Measurements from ENCODE around the gene TMEM203. TPM values are rescaled to one million over a fixed set of nuclear protein-coding genes. Genes with fewer than 3 reads are reported as not detected.

TMEM203 gene
- total RNA-seq, 4 donors from 2014 or later, result 18.9 to 42.1 (median 28.7) TPM

DNA sequence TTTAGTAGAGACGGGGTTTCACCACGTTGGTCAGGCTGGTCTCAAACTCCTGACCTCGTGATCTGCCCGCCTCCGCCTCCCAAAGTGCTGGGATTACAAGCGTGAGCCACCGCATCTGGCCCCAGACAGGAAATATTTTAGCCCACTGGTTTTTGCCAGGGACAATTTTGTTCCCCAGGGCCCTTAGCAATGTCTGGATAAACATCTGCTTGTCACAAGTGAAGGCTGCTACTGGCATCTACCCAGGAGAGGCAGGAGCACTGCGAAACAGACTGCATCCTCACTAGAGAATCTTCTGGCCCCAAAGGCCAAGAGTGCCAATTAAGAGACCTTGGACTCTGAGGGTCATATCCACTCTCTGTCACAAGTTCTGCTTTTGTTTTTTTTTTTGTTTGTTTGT, 2.5 kb downstream of the TMEM203 start:
- peaks cover 40 to 70% (median 61%) of the 10 kb centered on the region in 4 donors for H3K4me1 ChIP-seq
- no peak for DNase-seq

DNA sequence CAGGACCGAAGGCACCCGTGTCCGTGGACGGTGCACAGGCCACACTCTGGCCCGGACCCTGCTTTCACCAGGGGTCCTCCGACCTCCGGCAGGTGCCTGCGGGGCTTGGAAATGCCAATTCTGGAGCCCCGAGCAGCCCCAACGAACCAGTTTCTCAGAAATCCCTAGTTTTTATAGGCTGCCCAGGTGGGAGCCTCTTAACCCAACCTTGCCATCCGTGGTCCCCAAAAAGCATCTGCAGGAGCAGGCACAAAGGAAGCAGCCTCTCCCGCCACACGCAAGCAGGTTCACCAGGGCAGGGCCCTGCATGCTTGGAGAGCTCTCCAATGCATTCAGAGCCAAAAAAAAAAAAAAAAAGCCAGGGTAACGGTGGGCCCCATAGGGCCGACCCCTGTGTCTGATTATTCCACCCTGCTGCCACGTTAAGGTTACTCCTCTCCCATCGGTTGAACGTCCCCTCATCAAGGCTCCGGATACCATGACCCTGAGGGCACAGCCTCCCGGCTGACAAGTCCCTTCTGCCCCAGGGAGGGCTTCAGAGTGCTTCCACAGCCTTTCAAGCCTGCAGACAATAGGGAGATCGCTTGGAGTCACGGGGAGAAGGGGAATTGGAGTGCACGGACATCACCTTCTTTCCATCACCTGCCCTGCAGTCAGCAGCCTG, 4.1 kb downstream of the TMEM203 start:
- TF ChIP-seq POLR2A (IDR thresholded peaks at IDR 0.05), result no peak
- no peak for TF ChIP-seq CTCF (IDR thresholded peaks at IDR 0.05)
- no peak for TF ChIP-seq EP300 (IDR thresholded peaks at IDR 0.05; ENCODE audit: low read depth)
- no peak for TF ChIP-seq POLR2AphosphoS5 (IDR thresholded peaks at IDR 0.05)
- intact Hi-C loops (cut with DNase I; ENCODE audit: low total_unique reads), result no loop called here
- Histone ChIP-seq H3K27ac (peak overlapping the region; percentile 88 to 92 (median 90)), H3K9me3 (no peaks in the 10 kb centered on the region), H3K27me3 (no peaks in the 10 kb centered on the region), H3K4me1 (peaks cover 39 to 78% (median 71%) of the 10 kb centered on the region in 4 donors), H3K36me3 (no peaks in the 10 kb centered on the region), H3K4me3 (peak overlapping the region; percentile 55 to 74 (median 67))
- DNase-seq, result no peak
- 19% methylated on average over 16 of the region's 23 CpGs; no CpG with 5 or more reads in 1 of the 2 donors for WGBS, 2 donors (ENCODE audit: low coverage in 1 of 2)
- in situ Hi-C loops (cut with MboI; ENCODE audit: low pct_ligation_motif_present in 1 of 4, low pct_unique_long_range_greater_than_20kb in 1 of 4, low sequenced_read_pairs in 3 of 4), result loop anchor here in 1 of 4 donors (25.0 kb wide), 1 partner anchor 89 kb away; the partner anchor contains the start of gene DPP7

More for the DNA sequence above, 2.5 kb downstream of the TMEM203 start:
- Histone ChIP-seq H3K9me3 (no peaks in the 10 kb centered on the region), H3K27me3 (no peaks in the 10 kb centered on the region), H3K4me3 (no peak overlapping the region), H3K27ac (no peak overlapping the region), H3K36me3 (no peaks in the 10 kb centered on the region)
- WGBS, 2 donors (ENCODE audit: low coverage in 1 of 2), result 79% methylated on average over 8 of the region's 8 CpGs; no CpG with 5 or more reads in 1 of the 2 donors
- intact Hi-C loops (cut with DNase I; ENCODE audit: low total_unique reads), result no loop called here
- in situ Hi-C loops (cut with MboI; ENCODE audit: low pct_ligation_motif_present in 1 of 4, low pct_unique_long_range_greater_than_20kb in 1 of 4, low sequenced_read_pairs in 3 of 4), result loop anchor here in 1 of 4 donors (25.0 kb wide), 1 partner anchor 91 kb away; the partner anchor contains the start of gene DPP7
- TF ChIP-seq EP300 (IDR thresholded peaks at IDR 0.05; ENCODE audit: low read depth), result no peak
- TF ChIP-seq CTCF (IDR thresholded peaks at IDR 0.05), result no peak
- no peak for TF ChIP-seq POLR2A (IDR thresholded peaks at IDR 0.05)
- TF ChIP-seq POLR2AphosphoS5 (IDR thresholded peaks at IDR 0.05), result no peak

DNA sequence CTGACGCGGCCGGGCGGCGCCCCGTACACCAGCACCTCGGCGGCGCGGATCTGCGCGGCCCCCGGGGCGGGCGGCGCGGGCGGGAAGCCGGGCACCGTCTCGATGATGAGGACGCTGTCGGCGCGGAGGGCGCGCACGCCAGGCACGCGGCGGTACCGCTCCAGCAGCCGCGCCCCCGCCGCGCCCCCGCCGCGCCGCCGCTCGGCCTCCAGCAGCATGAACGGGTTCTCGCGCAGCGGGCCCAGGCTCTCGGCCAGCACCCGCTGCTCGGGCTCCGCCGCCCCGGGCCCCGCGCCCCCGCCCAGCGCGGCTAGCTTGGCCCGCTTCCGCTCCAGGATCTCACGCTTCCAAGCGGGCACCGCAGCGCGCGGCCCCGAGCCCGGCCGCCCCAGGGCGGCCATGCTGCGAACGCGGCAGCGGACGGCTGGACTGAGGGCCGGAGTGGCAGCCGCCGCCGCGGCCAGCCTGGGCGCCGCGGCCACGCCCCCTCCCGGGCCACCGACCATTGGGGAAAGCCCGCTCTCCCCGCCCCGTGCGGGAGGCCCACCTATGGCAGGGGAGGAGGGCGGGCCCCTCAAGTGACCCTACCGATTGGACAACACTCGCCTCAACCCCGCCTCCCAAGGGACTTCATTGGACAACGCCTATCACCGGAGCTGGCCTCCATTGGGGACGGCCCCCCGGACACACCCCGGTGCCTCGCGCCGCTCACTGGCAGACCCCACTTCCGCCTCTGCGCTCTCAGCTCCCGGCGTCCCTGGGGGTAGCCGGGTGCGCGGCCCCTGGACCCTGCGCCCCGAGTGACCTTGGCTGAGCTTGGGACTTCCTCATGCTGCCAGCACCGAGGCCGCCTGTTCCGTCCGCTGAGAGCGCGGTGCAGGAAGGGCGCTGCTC, 4.9 kb downstream of the TMEM203 start, which contains the start of gene TPRN:
TSS of gene TPRN (minus strand) at position 431 of the 894 bp plus-strand sequence. CDS start at position 401, 30 bp downstream.
- in situ Hi-C loops (cut with MboI; ENCODE audit: low pct_ligation_motif_present in 1 of 4, low pct_unique_long_range_greater_than_20kb in 1 of 4, low sequenced_read_pairs in 3 of 4) (loop anchor here in 1 of 4 donors (25.0 kb wide), 1 partner anchor 88 kb away; the partner anchor contains the start of gene DPP7), intact Hi-C loops (cut with DNase I; ENCODE audit: low total_unique reads) (no loop called here)
- DNase-seq, result peak; percentile 100
- no peaks in the 10 kb centered on the region for H3K27me3 ChIP-seq
- H3K4me1 ChIP-seq, result peaks cover 34 to 80% (median 71%) of the 10 kb centered on the region in 4 donors
- no peaks in the 10 kb centered on the region for H3K9me3 ChIP-seq
- peak within 1 kb of the TSS; percentile 55 to 74 (median 67) for H3K4me3 ChIP-seq
- TF ChIP-seq POLR2A (IDR thresholded peaks at IDR 0.05) (peak; percentile 88), EP300 (IDR thresholded peaks at IDR 0.05; ENCODE audit: low read depth) (no peak), POLR2AphosphoS5 (IDR thresholded peaks at IDR 0.05) (peak; percentile 76 to 90 (median 79)), CTCF (IDR thresholded peaks at IDR 0.05) (no peak)
- H3K36me3 ChIP-seq, result no peaks in the 10 kb centered on the region
- 2% methylated on average over 18 of the region's 118 CpGs; no CpG with 5 or more reads in 1 of the 2 donors for WGBS, 2 donors (ENCODE audit: low coverage in 1 of 2)
- peak within 1 kb of the TSS; percentile 89 to 92 (median 90) for H3K27ac ChIP-seq
